MM.1S (cell line): ENCODE data around the gene APOOL.

ENCODE experiments used
- DNase-seq: peaks from one replicate; pipeline ENCODE4 v3.0.0-alpha.2; 2015
- H2AFZ ChIP-seq: fragments of 300-600 bp; sonication (generic); 2 replicates; pipeline ENCODE4 v1.6.0; 2016; ENCODE audit warnings: antibody characterized with exemption, low read length
- H3F3A ChIP-seq: fragments of 300-600 bp; sonication (generic); 2 replicates; pipeline ENCODE4 v1.6.1; 2016; ENCODE audit warnings: mild to moderate bottlenecking, antibody characterized with exemption, low read length, moderate library complexity, mixed read lengths; ENCODE audit not compliant: insufficient read depth
- H3K27ac ChIP-seq: fragments of 300-600 bp; sonication (generic); 2 replicates; pipeline ENCODE4 v1.5.1; 2016; ENCODE audit warnings: mild to moderate bottlenecking, low read length
- H3K27me3 ChIP-seq: fragments of 300-600 bp; sonication (generic); replicated peaks from 2 replicates; pipeline ENCODE4 v1.6.0; 2016; ENCODE audit warnings: low read length; ENCODE audit not compliant: insufficient read depth
- H3K36me3 ChIP-seq: fragments of 300-600 bp; sonication (generic); replicated peaks from 2 replicates; pipeline ENCODE4 v1.6.1; 2016; ENCODE audit warnings: mild to moderate bottlenecking, low read length, mixed read lengths; ENCODE audit not compliant: insufficient read depth
- H3K4me1 ChIP-seq: fragments of 300-600 bp; sonication (generic); 2 replicates; pipeline ENCODE4 v1.6.1; 2016; ENCODE audit warnings: low read length, mixed read lengths
- H3K4me2 ChIP-seq: fragments of 300-600 bp; sonication (generic); 2 replicates; pipeline ENCODE4 v1.6.0; 2016; ENCODE audit warnings: low read depth, low read length
- H3K4me3 ChIP-seq: fragments of 300-600 bp; sonication (generic); 2 replicates; pipeline ENCODE4 v1.5.1; 2016; ENCODE audit warnings: low read length, mixed read lengths
- H3K79me2 ChIP-seq: fragments of 300-600 bp; sonication (generic); 2 replicates; pipeline ENCODE4 v1.6.1; 2016; ENCODE audit warnings: mixed run types, low read length, mixed read lengths
- H3K9ac ChIP-seq: fragments of 300-600 bp; sonication (generic); 2 replicates; pipeline ENCODE4 v1.6.1; 2016; ENCODE audit warnings: low read length, mixed read lengths
- H3K9me2 ChIP-seq: fragments of 300-600 bp; sonication (generic); replicated peaks from 2 replicates; pipeline ENCODE4 v1.6.1; 2016; ENCODE audit warnings: mild to moderate bottlenecking, low read length, mixed read lengths; ENCODE audit not compliant: insufficient read depth
- H3K9me3 ChIP-seq: fragments of 300-600 bp; sonication (generic); replicated peaks from 2 replicates; pipeline ENCODE4 v1.6.1; 2016; ENCODE audit warnings: mild to moderate bottlenecking, low read length, mixed read lengths; ENCODE audit not compliant: insufficient read depth
- H4K20me1 ChIP-seq: fragments of 300-600 bp; sonication (generic); 2 replicates; pipeline ENCODE4 v1.6.1; 2016; ENCODE audit warnings: mild to moderate bottlenecking, low read length, moderate library complexity, mixed read lengths; ENCODE audit not compliant: insufficient read depth
- EZH2 ChIP-seq: fragments of 300-600 bp; sonication (generic); optimal IDR thresholded peaks from 2 replicates; pipeline ENCODE3; 2017; ENCODE audit warnings: low read depth, mild to moderate bottlenecking, antibody characterized with exemption, low read length, mixed read lengths
- EZH2phosphoT487 ChIP-seq: fragments of 300-600 bp; sonication (generic); IDR thresholded peaks from 2 replicates; pipeline ENCODE4 v1.6.1; 2018; ENCODE audit warnings: antibody characterized with exemption, low read length
- TF ChIP-seq, protein P1 (sequence below): fragments of 300-600 bp; sonication (generic); IDR thresholded peaks from 2 replicates; pipeline ENCODE4 v1.5.1; 2016; ENCODE audit warnings: antibody characterized with exemption, low read length, mixed read lengths

Gene APOOL

DNA sequence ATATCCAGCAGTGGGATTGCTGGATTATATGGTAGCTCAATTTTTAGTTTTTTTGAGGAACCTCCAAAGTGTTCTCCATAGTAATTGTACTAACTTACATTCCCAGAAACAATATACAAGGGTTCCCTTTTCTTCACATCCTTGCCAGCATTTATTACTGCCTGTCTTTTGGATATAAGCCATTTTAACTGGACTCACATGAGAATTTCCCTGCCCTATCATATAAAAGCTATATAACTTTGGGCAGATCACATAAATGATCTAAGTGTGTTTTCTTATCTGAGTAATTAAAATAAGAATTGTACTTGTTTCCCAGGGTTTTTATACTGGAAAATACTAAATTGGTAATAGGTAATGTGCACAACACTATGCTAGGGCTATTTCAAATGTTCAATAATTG is 25.4 kb downstream of the APOOL start:
- H3K4me3 ChIP-seq, result no peak overlapping the region
- no peaks in the 10 kb centered on the region for H3K9me2 ChIP-seq
- no peaks in the 10 kb centered on the region for H3K27me3 ChIP-seq
- TF ChIP-seq EZH2 (no peak), EZH2phosphoT487 (no peak)
- TF ChIP-seq, protein P1, sequence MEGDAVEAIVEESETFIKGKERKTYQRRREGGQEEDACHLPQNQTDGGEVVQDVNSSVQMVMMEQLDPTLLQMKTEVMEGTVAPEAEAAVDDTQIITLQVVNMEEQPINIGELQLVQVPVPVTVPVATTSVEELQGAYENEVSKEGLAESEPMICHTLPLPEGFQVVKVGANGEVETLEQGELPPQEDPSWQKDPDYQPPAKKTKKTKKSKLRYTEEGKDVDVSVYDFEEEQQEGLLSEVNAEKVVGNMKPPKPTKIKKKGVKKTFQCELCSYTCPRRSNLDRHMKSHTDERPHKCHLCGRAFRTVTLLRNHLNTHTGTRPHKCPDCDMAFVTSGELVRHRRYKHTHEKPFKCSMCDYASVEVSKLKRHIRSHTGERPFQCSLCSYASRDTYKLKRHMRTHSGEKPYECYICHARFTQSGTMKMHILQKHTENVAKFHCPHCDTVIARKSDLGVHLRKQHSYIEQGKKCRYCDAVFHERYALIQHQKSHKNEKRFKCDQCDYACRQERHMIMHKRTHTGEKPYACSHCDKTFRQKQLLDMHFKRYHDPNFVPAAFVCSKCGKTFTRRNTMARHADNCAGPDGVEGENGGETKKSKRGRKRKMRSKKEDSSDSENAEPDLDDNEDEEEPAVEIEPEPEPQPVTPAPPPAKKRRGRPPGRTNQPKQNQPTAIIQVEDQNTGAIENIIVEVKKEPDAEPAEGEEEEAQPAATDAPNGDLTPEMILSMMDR, result no peak
- no peaks in the 10 kb centered on the region for H4K20me1 ChIP-seq
- H3K4me1 ChIP-seq, result no peaks in the 10 kb centered on the region
- no peaks in the 10 kb centered on the region for H3F3A ChIP-seq
- H3K9ac ChIP-seq, result no peak overlapping the region
- H3K9me3 ChIP-seq, result no peaks in the 10 kb centered on the region
- no peak overlapping the region for H3K27ac ChIP-seq
- H2AFZ ChIP-seq, result no peak overlapping the region
- H3K36me3 ChIP-seq, result no peaks in the 10 kb centered on the region
- no peaks in the 10 kb centered on the region for H3K79me2 ChIP-seq
- no peak overlapping the region for H3K4me2 ChIP-seq
- no peak for DNase-seq

DNA sequence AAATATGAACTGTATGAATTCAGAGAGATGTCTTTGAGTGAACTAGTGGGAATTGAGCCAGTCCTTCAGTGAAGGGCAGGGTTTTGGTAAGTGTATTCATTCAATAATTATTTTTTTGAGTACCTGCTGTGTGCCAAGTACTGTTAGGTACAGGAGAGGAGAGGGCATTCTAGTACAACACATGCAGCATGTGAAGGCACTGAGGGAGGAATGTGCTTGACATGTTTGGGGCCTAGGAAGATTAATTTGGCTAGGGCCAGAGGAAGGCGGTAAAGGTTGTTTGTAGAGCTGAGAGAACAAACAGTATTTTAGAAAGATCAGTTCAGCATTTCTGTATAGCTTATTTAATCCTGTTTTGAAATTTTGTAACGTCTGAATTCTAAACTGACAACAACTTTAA is 27.8 kb downstream of the APOOL start:
- Histone ChIP-seq H3F3A (no peaks in the 10 kb centered on the region), H3K4me3 (no peak overlapping the region), H3K4me1 (no peaks in the 10 kb centered on the region), H4K20me1 (no peaks in the 10 kb centered on the region), H3K27me3 (no peaks in the 10 kb centered on the region), H3K36me3 (no peaks in the 10 kb centered on the region), H2AFZ (no peak overlapping the region), H3K27ac (no peak overlapping the region), H3K9me3 (no peaks in the 10 kb centered on the region), H3K9me2 (no peaks in the 10 kb centered on the region), H3K4me2 (no peak overlapping the region), H3K79me2 (no peaks in the 10 kb centered on the region), H3K9ac (no peak overlapping the region)
- TF ChIP-seq, protein P1, result no peak
- no peak for TF ChIP-seq EZH2phosphoT487
- no peak for TF ChIP-seq EZH2
- DNase-seq, result no peak

DNA sequence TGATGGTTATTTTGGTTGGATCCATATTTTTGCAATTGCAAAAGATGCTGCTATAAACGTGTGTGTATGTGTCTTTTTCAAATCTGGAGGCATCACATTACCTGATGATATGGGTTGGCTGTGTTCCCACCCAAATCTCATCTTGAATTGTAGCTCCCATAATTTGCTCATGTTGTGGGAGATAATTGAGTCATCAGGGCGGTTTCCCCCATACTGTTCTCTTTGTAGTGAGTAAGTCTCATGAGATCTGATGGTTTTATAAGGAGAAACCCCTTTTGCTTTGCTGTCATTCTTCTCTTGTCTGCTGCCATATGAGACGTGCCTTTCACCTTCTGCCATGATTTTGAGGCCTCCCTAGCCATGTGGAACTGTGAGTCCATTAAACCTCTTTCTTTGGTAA is 33.4 kb downstream of the APOOL start:
- TF ChIP-seq EZH2 (no peak), EZH2phosphoT487 (no peak)
- TF ChIP-seq, protein P1, result no peak
- Histone ChIP-seq H3K9ac (no peak overlapping the region), H2AFZ (no peak overlapping the region), H3K27me3 (no peaks in the 10 kb centered on the region), H3K9me2 (no peaks in the 10 kb centered on the region), H3K27ac (no peak overlapping the region), H3K36me3 (no peaks in the 10 kb centered on the region), H3K79me2 (0 out of 2 replicates have a peak, but pooled peaks cover 3% of the 10 kb centered on the region), H3F3A (no peaks in the 10 kb centered on the region), H3K4me1 (no peaks in the 10 kb centered on the region), H3K9me3 (no peaks in the 10 kb centered on the region), H3K4me3 (no peak overlapping the region), H4K20me1 (no peaks in the 10 kb centered on the region), H3K4me2 (no peak overlapping the region)
- no peak for DNase-seq
